ENCODE data around the gene BRD4. TPM values are rescaled to one million over a fixed set of nuclear protein-coding genes. Genes with fewer than 3 reads are reported as not detected.

BRD4 gene
- total RNA-seq, 1 donor from 2014 or later, result 67.4 TPM

DNA sequence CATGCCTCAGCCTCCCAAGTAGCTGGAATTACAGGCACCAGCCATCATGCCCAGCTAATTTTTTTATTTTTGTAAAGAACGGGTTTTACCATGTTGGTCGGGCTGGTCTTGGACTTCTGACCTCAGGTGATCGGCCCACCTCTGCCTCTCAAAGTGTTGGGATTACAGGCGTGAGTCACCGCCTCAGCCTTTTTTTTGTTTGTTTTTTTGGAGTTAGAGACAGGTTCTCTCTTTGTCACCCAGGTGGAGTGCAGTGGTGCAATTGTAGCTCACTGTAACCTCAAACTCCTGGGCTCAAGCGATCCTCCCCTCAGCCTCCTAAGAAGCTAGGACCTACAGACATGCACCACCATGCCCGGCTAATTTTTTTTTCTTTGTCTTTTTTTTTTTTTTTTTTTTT lies 116.0 kb downstream of the BRD4 start:
- intact Hi-C loops (cut with micrococcal nuclease), result no loop called here
- no peak for DNase-seq
- ATAC-seq, result no peak

DNA sequence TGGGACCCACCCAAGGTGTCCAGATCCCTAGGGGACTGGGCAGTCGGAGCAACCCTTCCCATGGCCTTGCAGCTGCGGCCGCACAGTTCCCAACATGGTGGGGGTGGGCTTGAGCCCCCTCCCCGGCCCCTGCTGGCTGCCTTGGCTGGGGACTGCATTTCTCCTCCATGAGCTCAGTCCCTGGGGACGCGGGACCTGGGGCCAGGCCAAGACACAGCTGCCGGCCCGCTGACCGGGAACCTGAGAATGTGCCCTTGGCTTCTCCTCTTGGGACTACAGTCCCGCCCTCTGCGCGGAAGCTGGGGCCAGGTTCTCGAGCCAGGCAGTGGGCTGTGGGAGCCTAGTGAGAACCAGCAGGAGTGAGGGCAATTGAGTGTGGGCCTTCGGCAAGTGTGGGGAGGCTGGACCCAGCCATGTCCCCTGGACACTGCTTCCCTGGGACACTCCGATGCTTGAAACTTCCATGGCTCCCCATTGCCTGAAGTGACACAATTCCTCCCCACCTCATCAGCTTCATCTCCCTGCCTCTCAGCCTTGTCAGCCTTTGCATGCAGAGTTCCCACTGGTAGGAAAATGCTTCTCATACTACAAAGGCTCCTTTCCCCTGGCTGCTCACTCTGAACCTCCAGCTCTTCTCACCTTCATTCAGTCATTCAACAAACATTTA lies 118.5 kb downstream of the BRD4 start:
- peak; percentile 87 for DNase-seq
- intact Hi-C loops (cut with micrococcal nuclease), result no loop called here
- peak; percentile 85 for ATAC-seq

DNA sequence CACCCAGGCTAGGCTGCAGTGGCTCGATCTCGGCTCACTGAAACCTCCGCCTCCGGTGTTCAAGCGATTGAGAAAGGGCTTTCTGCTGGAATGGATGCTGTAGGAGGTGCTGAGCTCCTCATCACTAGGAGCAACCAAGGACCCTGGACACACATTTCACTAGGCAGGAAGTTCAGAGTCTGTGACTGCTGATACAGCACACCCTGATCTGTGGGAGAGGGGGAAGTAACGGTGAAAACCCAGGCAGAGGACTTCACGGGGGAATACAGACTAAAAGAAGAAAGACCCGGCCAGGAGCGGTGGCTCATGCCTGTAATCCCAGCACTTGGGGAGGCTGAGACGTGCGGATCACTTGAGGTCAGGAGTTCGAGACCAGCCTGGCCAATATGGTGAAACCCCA lies 119.6 kb downstream of the BRD4 start:
- DNase-seq, result no peak
- intact Hi-C loops (cut with micrococcal nuclease), result no loop called here
- ATAC-seq, result no peak

DNA sequence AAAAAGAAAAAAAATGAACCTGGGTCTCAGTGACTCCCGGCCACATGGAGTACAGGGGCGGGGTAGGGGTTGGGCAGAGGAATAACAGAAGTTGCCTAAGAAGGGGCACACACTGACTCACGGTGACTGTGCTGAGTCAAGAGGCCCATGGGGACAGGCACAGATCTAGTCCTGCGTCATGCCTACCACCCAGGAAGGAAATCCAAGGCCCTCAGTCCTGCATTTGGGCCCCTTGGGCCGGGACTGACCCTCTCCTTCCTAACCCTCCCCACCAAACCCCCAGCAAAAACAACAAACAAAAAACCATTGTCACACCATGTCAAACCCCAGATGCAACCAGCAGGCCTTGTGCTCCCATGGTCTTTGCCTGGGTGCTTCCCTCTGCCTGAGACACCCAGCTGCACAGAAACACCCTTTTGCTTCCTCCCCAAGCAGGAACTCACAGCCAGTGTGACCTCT lies 122.0 kb downstream of the BRD4 start:
- ATAC-seq (peak; percentile 79), DNase-seq (peak; percentile 49)
- intact Hi-C loops (cut with micrococcal nuclease), result no loop called here

DNA sequence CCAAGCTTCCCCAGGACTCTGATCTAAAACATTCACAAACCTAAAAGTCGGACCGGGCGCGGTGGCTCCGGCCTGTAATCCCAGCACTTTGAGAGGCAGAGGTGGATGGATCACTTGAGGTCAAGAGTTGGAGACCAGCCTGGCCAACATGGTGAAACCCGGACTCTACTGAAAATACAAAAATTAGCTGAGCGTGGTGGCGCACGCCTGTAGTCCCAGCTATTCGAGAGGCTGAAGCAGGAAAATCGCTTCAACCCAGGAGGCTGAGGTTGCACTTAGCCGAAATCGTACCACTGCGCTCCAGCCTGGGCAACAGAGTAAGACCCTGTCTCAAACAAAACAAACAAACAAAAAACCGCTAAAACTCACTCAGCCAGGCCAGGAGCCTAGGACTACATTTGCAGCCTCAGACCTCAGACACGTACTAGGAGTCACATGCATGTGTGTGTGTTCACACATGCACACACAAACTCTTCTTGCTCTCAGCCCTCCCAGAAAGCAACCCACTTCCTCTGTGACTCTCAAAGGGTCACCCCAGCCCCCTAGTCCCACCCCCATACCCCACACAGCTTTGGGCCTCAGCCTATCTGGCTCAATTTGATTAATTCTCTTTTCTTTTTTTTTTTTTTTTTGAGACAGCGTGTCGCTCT lies 130.8 kb downstream of the BRD4 start:
- intact Hi-C loops (cut with micrococcal nuclease), result no loop called here
- ATAC-seq, result no peak
- DNase-seq, result no peak

DNA sequence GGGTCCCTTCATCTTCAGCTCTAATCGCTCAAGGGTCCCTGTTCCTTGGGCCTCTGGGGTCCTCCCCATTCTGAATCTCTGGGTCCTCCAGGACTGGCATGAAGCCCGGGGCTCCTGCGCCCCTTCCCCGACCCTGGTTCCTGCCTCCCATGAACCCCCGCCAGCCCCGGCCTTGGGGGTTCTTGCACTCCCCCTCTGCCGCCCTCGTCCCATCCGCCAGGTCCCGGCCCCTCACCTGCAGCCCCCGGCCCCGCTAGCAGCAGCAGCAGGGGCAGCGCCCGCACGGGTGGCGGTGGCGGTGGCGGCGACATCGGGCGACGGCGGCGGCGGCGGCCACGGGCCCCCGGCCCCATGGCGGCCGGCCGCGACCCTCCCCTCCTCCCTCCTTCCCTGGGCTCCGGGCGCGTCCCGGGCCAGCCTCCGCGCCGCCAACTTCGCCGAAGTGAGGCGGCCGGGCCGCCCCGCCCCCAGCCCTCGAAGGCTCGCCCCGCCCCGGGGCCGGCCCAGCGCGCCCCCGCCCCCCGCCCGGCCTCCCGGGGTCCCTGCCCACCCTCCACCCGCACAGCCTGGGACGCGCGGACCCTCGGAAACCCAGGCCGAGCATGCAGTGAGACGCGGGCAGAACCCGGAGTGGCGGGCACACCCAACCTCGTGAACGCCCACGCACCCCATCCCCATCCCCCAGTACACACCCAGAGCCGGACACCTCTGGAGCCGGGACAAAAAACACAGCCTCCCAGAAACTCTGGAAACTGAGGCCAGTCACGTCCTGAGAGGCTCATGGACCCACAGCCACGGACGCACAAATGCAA lies 131.6 kb downstream of the BRD4 start, which contains the start of gene NOTCH3:
Gene NOTCH3, minus strand, starts transcription at position 443 of the 812 bp plus-strand sequence. Its CDS starts 90 bp downstream, at position 353.
- ATAC-seq (peak; percentile 51), DNase-seq (peak; percentile 53)
- intact Hi-C loops (cut with micrococcal nuclease), result no loop called here

DNA sequence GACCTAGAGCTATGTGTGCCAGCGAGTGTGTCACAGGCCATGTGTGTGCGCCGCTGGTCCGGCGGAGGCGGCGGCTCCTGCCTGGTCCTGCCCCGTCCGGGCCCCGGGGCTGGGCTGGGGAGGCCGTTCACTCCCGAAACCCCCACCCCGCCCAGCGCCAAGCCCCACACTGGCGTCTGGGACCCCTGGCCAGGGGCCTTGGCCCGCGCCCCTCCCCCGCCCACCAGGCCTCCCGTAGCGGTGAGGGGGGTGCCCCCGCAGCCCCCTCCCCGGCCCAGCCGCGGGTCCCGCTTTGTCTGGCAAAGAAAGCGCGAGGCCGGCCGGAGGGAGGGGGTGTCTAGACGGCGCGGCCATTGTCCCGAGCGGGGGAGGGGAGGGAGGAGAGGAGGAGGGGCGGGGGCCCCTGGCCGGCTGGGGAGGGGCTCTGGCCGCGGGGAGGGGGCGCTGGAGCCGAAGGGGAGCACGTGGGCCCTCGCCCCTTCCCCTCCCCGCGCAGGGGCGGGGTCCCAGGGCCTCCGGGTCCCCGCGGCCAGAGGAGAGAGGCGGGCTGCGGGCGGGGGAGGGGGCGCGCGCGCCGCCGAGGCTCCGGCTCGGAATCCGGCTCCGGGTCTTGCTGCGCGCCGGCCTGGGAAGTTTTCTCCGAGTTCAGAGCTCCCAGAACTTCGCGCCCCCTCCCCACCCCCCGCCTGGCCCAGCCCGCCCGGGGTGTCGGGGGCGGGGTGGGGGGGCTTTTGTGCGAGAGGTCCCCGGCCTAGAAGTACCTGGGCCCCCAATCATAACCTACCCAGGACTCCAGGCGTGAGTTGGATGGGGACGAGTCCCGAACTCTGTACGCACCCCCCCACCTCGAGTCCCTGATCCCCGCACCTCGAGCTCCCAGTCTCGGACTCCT lies 132.4 kb downstream of the BRD4 start:
- DNase-seq, result no peak
- intact Hi-C loops (cut with micrococcal nuclease), result no loop called here
- ATAC-seq, result peak; percentile 15

DNA sequence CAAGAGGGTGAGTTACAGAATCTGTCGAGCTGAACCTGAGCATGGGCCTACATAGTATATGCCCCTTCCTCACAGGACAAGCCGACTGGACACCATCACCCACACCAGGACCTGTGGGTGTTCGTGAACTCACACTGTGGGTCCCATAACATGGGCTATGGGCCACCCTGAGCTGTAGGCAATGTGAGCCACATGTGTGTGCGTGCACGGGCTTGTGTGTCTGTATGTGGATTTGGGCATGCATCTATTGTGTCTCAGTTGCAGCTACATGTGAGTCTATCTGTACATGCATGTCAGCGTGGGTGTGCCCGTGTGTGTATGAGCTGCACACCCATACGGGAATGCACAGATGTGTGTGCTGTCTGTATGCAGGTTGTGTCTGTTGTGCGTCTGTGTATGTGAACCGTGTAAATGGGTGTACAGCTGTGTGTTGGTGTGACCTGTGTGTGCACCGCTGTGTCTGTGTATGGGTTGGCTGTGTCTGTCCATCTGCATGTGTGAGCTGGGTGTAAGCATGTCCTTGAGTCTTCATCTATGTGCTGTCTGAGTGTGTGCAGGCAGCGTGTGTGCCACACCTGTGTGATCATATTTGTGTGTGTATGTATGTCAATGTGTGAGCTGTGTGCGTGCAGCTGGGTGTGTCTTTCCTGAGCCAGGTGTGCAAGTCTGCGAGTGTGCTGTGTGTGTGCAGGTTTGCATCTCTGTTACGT lies 133.2 kb downstream of the BRD4 start:
- intact Hi-C loops (cut with micrococcal nuclease), result no loop called here
- no peak for ATAC-seq
- DNase-seq, result no peak

DNA sequence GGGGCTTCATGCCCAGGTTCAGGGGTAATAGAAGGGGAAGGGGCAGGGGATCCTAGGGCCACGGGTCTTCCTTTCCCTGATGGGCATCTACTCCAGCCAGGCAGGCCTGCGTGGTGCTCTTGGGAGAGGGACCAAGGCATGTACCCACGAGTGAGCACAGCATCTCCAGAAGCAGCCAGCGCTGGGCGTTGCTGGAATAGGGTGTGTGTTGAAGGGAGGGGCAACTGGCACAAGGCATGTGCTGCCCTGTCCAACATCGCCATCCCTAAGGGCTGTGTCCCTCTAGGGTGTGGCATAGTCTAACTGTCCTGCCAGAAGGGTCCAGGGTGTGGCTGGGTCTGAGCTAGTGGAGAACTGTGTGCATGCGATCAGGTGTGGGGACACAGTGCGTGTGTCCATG lies 134.4 kb downstream of the BRD4 start:
- no peak for DNase-seq
- intact Hi-C loops (cut with micrococcal nuclease), result no loop called here
- peak; percentile 7 for ATAC-seq

DNA sequence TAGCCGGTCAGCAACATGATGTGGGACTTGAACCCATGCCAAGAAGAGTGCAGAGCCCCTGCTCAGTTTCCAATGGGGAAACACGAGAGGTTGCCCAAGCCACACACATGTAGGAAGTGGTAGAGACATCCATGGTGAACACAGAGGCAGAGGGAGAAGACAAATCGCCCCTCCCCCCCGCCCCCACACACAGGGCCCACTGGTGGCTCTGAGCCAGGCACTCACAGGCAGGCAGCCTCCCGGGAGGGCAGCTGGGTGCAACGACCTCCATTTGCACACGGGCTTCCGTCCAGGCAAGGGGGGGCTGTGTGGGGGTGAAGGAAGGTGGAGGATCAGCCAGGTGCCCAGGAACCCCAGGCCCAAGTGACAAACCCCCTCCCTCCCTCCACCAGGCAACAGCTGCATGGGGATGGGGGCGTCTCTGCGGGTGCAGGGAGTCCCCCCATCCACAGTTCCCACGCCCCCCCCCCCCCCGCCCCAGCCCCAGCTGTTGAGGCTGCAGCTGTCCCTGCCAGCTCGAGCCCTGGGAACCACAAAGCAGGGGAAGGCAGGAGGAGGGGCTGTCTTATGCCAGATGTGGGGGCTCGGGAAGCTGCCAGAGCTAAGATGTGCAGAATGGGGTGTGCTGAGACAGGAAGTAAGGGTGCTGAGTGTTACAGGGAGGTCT lies 134.9 kb downstream of the BRD4 start:
- ATAC-seq (no peak), DNase-seq (no peak)
- intact Hi-C loops (cut with micrococcal nuclease), result no loop called here

DNA sequence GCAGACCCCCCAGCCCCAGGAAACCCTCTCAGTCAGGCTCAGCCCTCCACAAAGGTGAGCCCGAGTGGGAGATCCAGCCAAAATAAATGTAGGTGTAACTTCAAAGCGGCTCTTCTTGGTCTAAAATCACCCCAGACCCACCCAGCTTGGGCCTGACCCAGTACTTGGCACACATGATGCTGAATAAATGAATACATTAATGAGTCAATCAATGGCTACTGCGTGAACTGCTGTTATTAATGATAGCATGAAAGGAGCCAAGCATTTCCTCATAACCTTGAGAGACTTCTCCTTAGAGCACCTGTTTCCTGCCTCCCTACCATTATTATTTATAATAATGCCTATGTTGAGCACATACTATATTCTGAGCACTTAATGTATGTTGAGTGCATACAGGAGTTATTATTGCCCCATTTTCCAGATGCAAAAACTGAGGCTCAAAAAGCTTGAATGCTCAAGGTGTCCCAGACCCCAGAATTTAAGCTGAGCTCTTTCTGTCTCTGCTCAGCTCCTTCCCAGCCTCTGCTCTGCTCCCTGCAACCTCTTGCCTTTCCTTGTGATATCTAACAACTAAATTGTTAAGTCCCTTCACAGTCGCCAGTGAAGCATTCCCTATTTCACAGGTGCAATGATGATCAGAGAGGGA lies 135.9 kb downstream of the BRD4 start:
- ATAC-seq, result no peak
- no peak for DNase-seq
- intact Hi-C loops (cut with micrococcal nuclease), result no loop called here

DNA sequence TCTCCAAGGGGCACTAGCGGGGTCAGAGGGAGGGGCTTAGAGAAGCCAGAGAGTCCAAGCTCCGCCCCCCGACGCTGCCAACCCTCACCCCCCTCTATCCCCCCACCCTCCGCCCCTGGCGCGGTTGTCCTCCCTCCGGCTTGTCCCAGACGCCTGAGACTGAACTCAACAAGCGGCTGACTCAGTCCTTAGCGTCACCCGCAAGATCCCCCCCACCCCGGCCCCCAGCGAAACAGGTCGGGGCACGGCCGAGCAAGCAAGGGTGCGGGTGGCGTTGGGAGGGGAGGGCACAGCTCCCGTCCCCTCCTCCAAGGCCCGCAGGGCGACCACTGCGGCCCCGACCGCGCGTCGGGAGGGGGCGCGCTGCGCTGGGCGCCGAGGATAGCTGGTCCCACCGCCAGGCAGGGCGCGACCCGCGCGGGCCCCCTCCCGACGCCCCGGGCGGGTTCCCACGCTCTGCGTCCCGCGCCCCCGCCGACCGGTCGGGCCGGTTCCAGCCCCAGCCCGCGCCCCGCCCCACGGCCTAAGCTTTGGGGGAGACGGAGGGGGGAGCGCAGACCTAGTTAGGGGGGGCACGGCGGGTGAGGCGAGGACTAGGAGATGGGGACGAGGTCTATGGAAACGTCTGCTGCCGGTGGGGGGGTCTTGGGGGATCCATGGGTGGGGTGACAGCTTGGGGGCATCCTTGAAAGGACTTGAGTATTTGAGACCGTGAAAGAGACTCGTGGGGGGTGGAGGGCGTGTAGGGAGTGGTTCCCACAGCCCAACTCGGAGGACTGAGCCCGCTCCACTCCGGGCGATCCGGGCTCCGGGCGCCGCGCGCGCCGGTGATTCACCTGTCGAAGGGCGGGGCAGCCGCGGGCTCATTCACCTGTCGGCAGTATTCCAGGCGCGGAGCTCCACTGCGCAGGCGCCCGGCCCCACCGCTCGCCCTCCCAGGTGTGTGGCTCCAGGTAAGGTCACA lies 136.7 kb downstream of the BRD4 start:
- intact Hi-C loops (cut with micrococcal nuclease), result no loop called here
- DNase-seq (peak; percentile 48), ATAC-seq (peak; percentile 54)

DNA sequence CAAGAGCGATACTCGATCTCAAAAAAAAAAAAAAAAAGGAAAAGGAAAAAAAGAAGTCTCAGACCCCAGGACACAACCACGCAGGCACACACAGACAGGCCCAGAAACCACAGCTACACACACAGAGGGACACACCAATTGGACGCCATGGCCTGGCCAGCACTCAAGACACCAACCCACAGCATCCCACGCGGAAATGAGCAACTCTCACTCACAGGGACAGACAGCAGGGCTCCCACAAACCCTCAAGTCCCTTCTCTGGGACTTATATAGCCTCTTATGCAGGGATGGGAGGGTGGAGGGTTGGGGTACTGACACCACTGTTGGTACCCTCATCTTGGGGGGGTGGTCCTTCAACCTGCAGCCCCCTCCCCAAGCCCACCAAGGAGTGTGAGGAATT lies 137.4 kb downstream of the BRD4 start:
- ATAC-seq, result peak; percentile 38
- DNase-seq, result no peak
- intact Hi-C loops (cut with micrococcal nuclease), result no loop called here

DNA sequence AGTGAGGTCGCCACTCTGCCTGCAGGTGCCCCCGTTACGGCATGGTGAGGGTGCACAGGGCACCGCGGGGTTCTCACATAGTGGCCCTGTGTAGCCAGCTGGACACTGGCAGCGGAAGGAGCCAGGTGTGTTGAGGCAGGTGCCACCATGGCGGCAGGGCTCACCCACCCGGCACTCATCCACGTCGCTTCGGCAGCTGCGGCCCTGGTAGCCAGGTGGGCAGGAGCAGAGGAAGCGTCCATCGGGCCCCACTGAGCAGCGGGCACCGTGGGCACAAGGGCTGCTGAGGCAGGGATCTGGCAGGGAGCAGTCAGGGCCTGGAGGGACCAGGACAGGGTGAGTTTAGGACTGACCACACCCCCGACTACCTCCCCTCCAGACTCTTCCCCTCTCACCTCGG lies 140.4 kb downstream of the BRD4 start:
- ATAC-seq (no peak), DNase-seq (no peak)
- intact Hi-C loops (cut with micrococcal nuclease), result no loop called here

DNA sequence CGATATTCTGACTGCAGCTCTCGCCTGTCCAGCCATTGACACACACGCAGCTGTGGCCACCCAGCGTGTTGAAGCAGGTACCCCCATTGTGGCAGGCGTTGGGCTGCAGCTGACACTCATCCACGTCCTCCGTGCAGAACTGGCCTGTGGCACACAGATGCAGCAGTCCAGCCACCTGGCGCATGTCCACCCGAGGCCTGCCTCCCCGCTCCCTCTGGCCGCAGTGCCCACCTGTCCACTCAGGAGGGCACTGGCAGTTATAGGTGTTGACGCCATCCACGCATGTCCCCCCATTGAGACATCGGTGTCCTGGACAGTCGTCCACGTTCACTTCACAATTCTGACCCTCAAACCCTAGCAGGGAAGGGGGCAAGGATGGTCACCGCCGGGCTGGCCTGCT lies 140.8 kb downstream of the BRD4 start:
- DNase-seq (no peak), ATAC-seq (no peak)

DNA sequence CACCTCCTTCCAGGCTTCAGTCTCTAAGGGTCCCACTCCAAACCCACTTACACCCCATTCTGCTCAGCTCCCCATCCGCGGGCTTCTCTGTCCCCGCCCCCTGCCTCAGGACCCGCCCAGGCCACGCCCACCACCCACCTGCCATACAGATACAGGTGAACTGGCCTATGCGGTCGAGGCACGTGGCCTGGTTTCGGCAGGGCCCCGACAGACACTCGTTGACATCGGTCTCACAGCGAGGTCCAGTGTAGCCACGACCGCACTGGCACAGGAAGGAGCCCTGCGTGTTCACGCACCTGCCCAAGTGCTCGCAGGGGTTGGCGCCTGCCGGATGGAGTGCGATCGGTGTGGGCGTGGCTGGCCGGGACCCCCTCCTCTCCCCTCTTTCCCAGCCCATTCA lies 143.5 kb downstream of the BRD4 start:
- intact Hi-C loops (cut with micrococcal nuclease), result no loop called here
- DNase-seq, result no peak

More for the DNA sequence above, 140.8 kb downstream of the BRD4 start:
- intact Hi-C loops (cut with micrococcal nuclease), result no loop called here

More for the DNA sequence above, 143.5 kb downstream of the BRD4 start:
- ATAC-seq, result no peak

Data from left ventricle myocardium superior (tissue), 1 donor.